ENCODE measurements around the gene UBE2O.

Gene UBE2O

GRCh38 chr17:76414334-76415295 lies 38.3 kb downstream of the UBE2O start:
- DNase-seq (ENCODE audit: low read depth), result no peak

- no peak for DNase-seq (ENCODE audit: low read depth)
Observed at GRCh38 chr17:76411247-76411646, 41.7 kb downstream of the UBE2O start.

- no peak for DNase-seq (ENCODE audit: low read depth)
Observed at GRCh38 chr17:76410328-76410965, 42.5 kb downstream of the UBE2O start.

- peak; percentile 51 for DNase-seq (ENCODE audit: low read depth)
Observed at GRCh38 chr17:76408037-76408849, 44.7 kb downstream of the UBE2O start.

- DNase-seq (ENCODE audit: low read depth), result no peak
Observed at GRCh38 chr17:76407509-76407908, 45.4 kb downstream of the UBE2O start.

- DNase-seq (ENCODE audit: low read depth), result no peak
Observed at GRCh38 chr17:76405967-76406647, 46.8 kb downstream of the UBE2O start.

GRCh38 chr17:76405607-76405966 lies 47.4 kb downstream of the UBE2O start:
- DNase-seq (ENCODE audit: low read depth), result no peak

- DNase-seq (ENCODE audit: low read depth), result no peak
Observed at GRCh38 chr17:76404976-76405563, 47.9 kb downstream of the UBE2O start.

- DNase-seq (ENCODE audit: low read depth), result no peak
Observed at GRCh38 chr17:76404256-76404655, 48.7 kb downstream of the UBE2O start.

GRCh38 chr17:76402711-76403110 lies 50.2 kb downstream of the UBE2O start:
- DNase-seq (ENCODE audit: low read depth), result no peak

GRCh38 chr17:76399175-76400172 lies 53.5 kb downstream of the UBE2O start:
- no peak for DNase-seq (ENCODE audit: low read depth)

GRCh38 chr17:76398523-76399174 lies 54.3 kb downstream of the UBE2O start:
- DNase-seq (ENCODE audit: low read depth), result no peak

- peak; percentile 77 for DNase-seq (ENCODE audit: low read depth)
Observed at GRCh38 chr17:76397687-76398522, 55.0 kb downstream of the UBE2O start.

- no peak for DNase-seq (ENCODE audit: low read depth)
Observed at GRCh38 chr17:76397184-76397583, 55.8 kb downstream of the UBE2O start.

GRCh38 chr17:76395980-76396379 lies 57.0 kb downstream of the UBE2O start:
- no peak for DNase-seq (ENCODE audit: low read depth)

- DNase-seq (ENCODE audit: low read depth), result no peak
Observed at GRCh38 chr17:76394166-76394565, 58.8 kb downstream of the UBE2O start.

- no peak for DNase-seq (ENCODE audit: low read depth)
Observed at GRCh38 chr17:76391200-76391715, 61.7 kb downstream of the UBE2O start.

- no peak for DNase-seq (ENCODE audit: low read depth)
Observed at GRCh38 chr17:76390003-76390421, 62.9 kb downstream of the UBE2O start.
